ENCODE measurements around the gene GRIK4. TPM values are rescaled to one million over a fixed set of nuclear protein-coding genes. Genes with fewer than 3 reads are reported as not detected.

Gene GRIK4
- polyA plus RNA-seq, 1 experiment = 0.55 TPM

- ChIA-PET CTCF (interaction anchor here (0.6 to 6.2 kb wide), 5 partner anchors 11 to 332 kb away, joined by 3 to 121 read pairs (median 6); partner anchors contain the start of gene GRIK4), POLR2A (no interaction called here)
- Histone ChIP-seq H3K4me3 (ENCODE audit: low read depth, low read length) (no peak overlapping the region), H3K27ac (ENCODE audit: low read depth, low read length) (no peak overlapping the region), H3K27me3 (ENCODE audit: control insufficient read depth, insufficient read depth, low read length) (peaks cover 22% of the 10 kb centered on the region), H3K9me3 (ENCODE audit: control insufficient read depth, insufficient read depth, low read length) (no peaks in the 10 kb centered on the region)
- no peak for DNase-seq (ENCODE audit: low read depth, low spot score)
- TF ChIP-seq CTCF (IDR thresholded peaks at IDR 0.05; ENCODE audit: low read depth, low read length) = no peak
Observed at GRCh38 chr11:120686516-120686915, 175.0 kb downstream of the GRIK4 start.

GRCh38 chr11:120688163-120688562, 176.6 kb downstream of the GRIK4 start:
- no peak for DNase-seq (ENCODE audit: low read depth, low spot score)
- Histone ChIP-seq H3K4me3 (ENCODE audit: low read depth, low read length) (no peak overlapping the region), H3K27ac (ENCODE audit: low read depth, low read length) (no peak overlapping the region), H3K27me3 (ENCODE audit: control insufficient read depth, insufficient read depth, low read length) (peaks cover 33% of the 10 kb centered on the region), H3K9me3 (ENCODE audit: control insufficient read depth, insufficient read depth, low read length) (no peaks in the 10 kb centered on the region)
- ChIA-PET CTCF (interaction anchor here (0.9 to 6.2 kb wide), 2 partner anchors 177 to 386 kb away, joined by 3 to 121 read pairs; partner anchors contain the start of gene GRIK4), POLR2A (no interaction called here)
- TF ChIP-seq CTCF (IDR thresholded peaks at IDR 0.05; ENCODE audit: low read depth, low read length) = no peak

- POLR2A ChIA-PET = no interaction called here
- peaks cover 33% of the 10 kb centered on the region for H3K27me3 ChIP-seq (ENCODE audit: control insufficient read depth, insufficient read depth, low read length)
- no peak for DNase-seq (ENCODE audit: low read depth, low spot score)
- TF ChIP-seq CTCF (IDR thresholded peaks at IDR 0.05; ENCODE audit: low read depth, low read length) = no peak
- no peaks in the 10 kb centered on the region for H3K9me3 ChIP-seq (ENCODE audit: control insufficient read depth, insufficient read depth, low read length)
- no peak overlapping the region for H3K27ac ChIP-seq (ENCODE audit: low read depth, low read length)
- no peak overlapping the region for H3K4me3 ChIP-seq (ENCODE audit: low read depth, low read length)
- CTCF ChIA-PET = interaction anchor here (0.6 kb wide), 1 partner anchor 15 kb away, joined by 4 read pairs; no protein-coding TSS in a partner anchor
Observed at GRCh38 chr11:120689596-120690275, 178.2 kb downstream of the GRIK4 start.

GRCh38 chr11:120690406-120690805, 178.9 kb downstream of the GRIK4 start:
- TF ChIP-seq CTCF (IDR thresholded peaks at IDR 0.05; ENCODE audit: low read depth, low read length) = no peak
- no peak for DNase-seq (ENCODE audit: low read depth, low spot score)
- POLR2A ChIA-PET = no interaction called here
- H3K27me3 ChIP-seq (ENCODE audit: control insufficient read depth, insufficient read depth, low read length) = peaks cover 33% of the 10 kb centered on the region
- H3K27ac ChIP-seq (ENCODE audit: low read depth, low read length) = no peak overlapping the region
- CTCF ChIA-PET = interaction anchor here (0.6 to 1.0 kb wide), 2 partner anchors 14 to 112 kb away, joined by 3 to 4 read pairs; no protein-coding TSS in a partner anchor
- no peak overlapping the region for H3K4me3 ChIP-seq (ENCODE audit: low read depth, low read length)
- no peaks in the 10 kb centered on the region for H3K9me3 ChIP-seq (ENCODE audit: control insufficient read depth, insufficient read depth, low read length)

GRCh38 chr11:120694726-120695125, 183.2 kb downstream of the GRIK4 start:
- POLR2A ChIA-PET = no interaction called here
- no peak for TF ChIP-seq CTCF (IDR thresholded peaks at IDR 0.05; ENCODE audit: low read depth, low read length)
- no peak for DNase-seq (ENCODE audit: low read depth, low spot score)
- H3K4me3 ChIP-seq (ENCODE audit: low read depth, low read length) = no peak overlapping the region
- H3K27me3 ChIP-seq (ENCODE audit: control insufficient read depth, insufficient read depth, low read length) = peaks cover 30% of the 10 kb centered on the region
- no peak overlapping the region for H3K27ac ChIP-seq (ENCODE audit: low read depth, low read length)
- no peaks in the 10 kb centered on the region for H3K9me3 ChIP-seq (ENCODE audit: control insufficient read depth, insufficient read depth, low read length)
- CTCF ChIA-PET = interaction anchor here (0.5 to 1.0 kb wide), 2 partner anchors 9 to 18 kb away, joined by 4 read pairs; no protein-coding TSS in a partner anchor

Data from AG04450 (cell line).